ENCODE results near the gene ACBD6.

The ACBD6 gene

DNA sequence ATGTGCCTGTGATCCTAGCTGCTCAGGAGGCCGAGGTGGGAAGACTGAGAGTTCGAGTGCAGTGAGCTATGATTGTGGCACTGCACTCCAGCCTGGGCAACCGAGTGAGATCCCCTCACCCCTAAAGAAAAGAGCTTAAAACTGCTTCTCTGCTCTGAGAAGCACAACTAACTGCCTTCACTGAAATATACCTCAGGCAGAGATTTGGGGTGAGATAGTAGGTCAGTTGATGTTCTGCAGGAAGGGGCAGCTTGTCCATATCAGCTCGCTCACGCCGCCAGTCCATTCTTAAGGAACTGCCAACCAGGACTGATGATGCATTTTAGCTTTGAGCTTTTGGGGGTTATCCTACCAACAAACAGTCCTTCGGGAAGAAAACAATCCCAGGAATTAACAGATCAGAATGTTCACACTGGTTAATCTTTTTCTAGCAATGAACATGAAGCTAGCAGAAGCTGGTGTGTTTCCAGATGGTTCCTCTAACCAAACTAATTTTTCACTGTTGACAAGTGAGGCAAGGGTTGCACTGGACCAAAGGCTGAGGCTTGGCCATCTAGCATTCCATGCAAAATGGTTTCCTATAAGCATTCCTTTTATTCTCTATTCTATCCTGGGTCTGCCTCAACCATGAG lies 240.7 kb downstream of the ACBD6 start:
- TF ChIP-seq POLR2A (IDR thresholded peaks at IDR 0.05; ENCODE audit: low read length) (no peak), GATA1 (IDR thresholded peaks at IDR 0.05; ENCODE audit: low read depth, low read length) (no peak)
- no peak for DNase-seq

DNA sequence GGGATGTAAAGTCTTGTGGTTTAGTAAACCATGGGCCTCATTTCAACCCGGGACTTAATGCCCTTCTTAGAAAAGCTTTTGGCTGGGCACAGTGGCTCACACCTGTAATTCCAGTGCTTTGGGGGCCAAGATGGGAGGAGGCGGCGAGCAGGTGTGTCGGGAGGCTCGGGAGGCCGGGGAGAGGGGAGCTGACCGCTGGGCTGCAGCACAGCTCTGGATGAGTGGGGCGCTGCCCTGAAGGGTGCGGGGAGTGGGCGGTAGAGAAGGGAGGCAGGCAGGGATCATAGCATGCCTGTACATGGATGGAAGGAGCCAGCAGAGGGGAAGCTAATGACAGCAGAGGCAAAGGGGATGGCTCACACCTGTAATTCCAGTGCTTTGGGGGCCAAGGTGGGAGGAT lies 241.3 kb downstream of the ACBD6 start:
- no peak for TF ChIP-seq GATA1 (IDR thresholded peaks at IDR 0.05; ENCODE audit: low read depth, low read length)
- no peak for TF ChIP-seq POLR2A (IDR thresholded peaks at IDR 0.05; ENCODE audit: low read length)
- DNase-seq: no peak

DNA sequence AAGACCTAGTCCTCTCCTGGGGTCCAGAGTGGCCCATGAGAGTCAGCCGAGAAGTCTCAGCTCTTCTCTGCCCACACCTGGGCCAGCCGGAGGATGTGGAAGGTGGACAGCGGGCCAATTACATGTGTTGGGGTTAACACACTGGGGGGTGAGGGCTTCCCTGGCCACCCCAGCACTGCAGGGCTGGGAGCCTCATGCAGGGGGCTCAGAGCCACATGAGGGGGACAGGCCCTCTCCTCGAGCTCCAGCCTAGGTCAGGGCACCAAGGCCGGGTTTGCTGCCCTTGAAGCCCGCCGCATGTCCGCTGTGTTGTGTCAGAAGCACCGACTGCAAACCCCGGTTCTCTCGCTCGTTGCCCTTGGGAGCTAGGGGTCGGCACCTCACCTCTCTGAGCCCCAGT lies 241.8 kb downstream of the ACBD6 start:
- TF ChIP-seq GATA1 (IDR thresholded peaks at IDR 0.05; ENCODE audit: low read depth, low read length) (no peak), POLR2A (IDR thresholded peaks at IDR 0.05; ENCODE audit: low read length) (no peak)
- DNase-seq: no peak

DNA sequence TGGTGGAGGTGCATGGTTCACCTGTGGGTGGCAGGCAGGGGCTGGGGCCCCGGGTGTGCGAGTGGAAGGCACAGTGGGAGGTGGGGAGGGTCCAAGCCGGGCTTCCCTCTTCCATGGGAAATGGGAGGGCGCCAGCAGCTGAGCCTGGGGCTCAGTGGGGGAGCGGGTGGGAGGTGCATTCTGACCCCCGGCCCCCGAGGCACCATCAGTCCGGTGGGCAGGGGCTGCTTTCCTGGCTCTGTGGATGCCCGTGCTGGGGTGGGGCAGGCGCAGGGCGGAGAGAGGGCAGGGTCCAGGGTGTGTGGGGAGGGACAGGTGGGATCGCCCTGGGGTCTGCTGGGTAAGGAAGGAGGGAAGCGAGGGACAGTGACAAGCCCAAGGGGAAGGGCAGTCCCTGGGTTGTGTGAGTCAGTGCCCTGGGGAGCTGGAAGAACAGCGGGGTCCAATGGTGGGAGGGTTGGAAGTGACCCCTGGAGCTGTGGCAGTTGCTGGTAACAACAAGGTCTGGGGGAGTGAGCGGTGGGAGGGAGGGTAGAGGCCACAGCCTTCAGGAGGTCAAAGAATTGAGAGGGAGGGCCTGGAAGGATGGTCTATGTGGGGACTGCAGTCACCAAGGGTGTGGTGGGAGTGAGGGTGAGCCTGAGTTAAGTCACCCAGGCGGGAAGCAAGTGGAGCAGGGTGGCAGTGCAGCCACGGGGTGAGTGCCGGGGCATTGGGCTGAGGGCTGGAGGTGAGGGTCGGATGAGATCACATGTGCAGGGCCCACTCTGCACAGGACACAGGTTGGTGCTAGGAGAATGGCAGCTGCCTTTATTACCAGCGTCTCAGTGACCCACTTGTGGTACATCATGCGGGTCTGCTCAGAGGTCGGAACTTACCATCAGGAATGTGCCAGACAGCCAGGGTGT lies 242.7 kb downstream of the ACBD6 start:
- DNase-seq: no peak
- no peak for TF ChIP-seq GATA1 (IDR thresholded peaks at IDR 0.05; ENCODE audit: low read depth, low read length)
- no peak for TF ChIP-seq POLR2A (IDR thresholded peaks at IDR 0.05; ENCODE audit: low read length)

DNA sequence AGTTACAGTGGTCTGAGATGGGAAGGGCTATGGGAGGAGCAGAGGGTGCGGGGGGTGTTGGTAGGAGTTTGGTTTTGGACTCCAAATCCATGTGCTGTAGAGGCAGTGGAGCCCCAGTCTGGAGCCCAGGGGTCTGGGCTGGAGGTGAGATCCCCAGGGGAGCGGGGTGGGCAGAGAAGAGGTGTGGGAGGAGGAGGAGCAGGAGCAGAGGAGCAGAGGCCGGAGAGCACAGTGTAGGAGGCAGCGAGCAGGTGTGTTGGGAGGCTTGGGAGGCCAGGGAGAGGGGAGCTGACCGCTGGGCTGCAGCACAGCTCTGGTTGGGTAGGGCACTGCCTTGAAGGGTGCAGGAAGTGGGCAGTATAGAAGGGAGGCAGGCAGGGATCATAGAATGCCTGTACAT lies 243.4 kb downstream of the ACBD6 start:
- TF ChIP-seq GATA1 (IDR thresholded peaks at IDR 0.05; ENCODE audit: low read depth, low read length): no peak
- no peak for TF ChIP-seq POLR2A (IDR thresholded peaks at IDR 0.05; ENCODE audit: low read length)
- no peak for DNase-seq

DNA sequence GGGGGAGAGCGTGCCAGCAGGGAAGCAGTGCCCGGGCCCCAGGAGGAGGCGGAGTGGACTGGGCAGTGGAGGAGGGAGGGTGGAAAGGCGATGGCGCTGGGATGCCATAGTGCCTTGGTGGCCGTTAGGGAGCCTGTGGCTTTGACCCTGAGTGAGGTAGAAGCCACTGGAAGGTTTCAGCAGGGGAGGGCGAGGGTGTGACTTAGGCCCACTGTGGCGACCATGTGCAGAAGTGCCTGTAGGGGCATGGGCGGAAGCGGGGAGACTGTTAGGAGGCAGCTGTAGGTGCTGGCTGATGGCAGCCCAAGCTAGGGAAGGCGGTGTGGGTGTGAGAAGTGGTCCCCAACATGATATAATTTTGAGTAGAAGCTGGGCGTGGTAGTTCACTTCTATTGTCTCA lies 244.1 kb downstream of the ACBD6 start:
- TF ChIP-seq GATA1 (IDR thresholded peaks at IDR 0.05; ENCODE audit: low read depth, low read length) (no peak), POLR2A (IDR thresholded peaks at IDR 0.05; ENCODE audit: low read length) (no peak)
- no peak for DNase-seq

DNA sequence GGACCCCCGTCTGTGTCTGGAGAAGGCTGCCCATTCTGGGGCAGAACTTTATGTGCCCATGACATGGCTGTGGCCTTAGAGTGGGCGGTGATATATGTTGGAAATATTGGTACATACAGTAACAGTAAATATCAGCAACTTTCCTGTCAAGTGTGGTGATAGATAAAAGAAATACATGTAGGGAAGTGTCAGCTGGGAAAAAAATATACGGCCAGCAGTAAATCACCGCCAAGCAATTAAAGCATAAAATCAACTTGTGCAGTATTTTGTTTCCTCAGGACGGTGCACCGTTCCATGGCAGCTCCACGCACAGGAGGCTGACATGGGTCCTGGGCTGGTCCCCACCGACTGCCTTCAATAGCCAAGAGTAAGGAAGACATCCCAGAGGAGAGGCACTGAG lies 244.9 kb downstream of the ACBD6 start:
- no peak for DNase-seq
- TF ChIP-seq GATA1 (IDR thresholded peaks at IDR 0.05; ENCODE audit: low read depth, low read length) (no peak), POLR2A (IDR thresholded peaks at IDR 0.05; ENCODE audit: low read length) (no peak)

DNA sequence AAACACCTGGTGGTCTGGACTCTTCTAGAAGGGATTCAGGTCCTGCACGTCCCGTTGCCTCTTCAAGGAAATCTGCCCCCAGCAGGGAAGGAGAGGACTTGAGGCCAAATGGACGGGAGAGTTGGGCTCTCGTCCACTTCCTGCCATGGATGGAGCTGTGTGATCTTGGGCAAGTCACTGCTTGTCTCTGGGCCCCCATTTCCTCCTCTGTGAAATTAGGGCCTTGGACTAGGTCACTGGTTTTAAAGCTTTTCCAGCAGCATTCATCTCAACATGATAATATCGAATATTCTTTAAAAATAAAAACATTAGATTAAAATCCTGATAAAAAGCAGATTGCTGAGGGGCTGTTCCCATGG lies 245.4 kb downstream of the ACBD6 start:
- no peak for DNase-seq
- TF ChIP-seq GATA1 (IDR thresholded peaks at IDR 0.05; ENCODE audit: low read depth, low read length): no peak

DNA sequence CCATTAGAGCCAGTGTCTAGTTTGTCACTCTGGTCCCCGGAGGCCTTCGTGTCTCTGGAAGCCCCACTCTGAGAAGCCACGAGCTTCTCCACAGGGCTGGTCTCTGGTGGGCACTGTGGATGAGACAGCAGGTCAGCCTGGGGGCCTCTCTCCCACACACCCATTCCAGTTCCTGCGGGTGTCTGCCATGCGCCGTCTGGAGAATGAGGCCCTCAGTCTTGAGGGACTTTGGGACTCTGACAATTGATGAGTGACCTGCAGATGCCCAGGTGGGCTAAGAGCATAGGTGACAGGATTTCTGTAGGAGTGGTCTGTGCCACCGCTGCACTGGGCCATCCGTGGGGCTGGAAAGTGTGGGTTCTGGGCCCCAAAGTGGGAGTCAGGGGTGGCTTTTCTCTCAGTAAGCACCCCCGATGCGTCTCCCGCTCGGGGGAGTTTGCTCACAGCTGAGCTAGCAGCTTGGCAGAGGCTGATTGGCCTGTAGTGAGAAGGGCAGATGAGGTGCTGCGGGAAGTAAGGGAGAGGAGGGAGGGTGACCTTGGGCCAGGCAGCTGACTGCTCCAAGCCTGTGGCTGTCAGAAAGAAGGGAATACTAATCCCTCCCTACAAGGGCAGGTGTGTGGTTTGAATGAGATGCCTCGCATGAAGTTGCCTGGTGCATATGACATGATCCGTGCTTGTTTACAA lies 245.9 kb downstream of the ACBD6 start:
- no peak for TF ChIP-seq POLR2A (IDR thresholded peaks at IDR 0.05; ENCODE audit: low read length)
- TF ChIP-seq GATA1 (IDR thresholded peaks at IDR 0.05; ENCODE audit: low read depth, low read length): no peak
- DNase-seq: no peak

DNA sequence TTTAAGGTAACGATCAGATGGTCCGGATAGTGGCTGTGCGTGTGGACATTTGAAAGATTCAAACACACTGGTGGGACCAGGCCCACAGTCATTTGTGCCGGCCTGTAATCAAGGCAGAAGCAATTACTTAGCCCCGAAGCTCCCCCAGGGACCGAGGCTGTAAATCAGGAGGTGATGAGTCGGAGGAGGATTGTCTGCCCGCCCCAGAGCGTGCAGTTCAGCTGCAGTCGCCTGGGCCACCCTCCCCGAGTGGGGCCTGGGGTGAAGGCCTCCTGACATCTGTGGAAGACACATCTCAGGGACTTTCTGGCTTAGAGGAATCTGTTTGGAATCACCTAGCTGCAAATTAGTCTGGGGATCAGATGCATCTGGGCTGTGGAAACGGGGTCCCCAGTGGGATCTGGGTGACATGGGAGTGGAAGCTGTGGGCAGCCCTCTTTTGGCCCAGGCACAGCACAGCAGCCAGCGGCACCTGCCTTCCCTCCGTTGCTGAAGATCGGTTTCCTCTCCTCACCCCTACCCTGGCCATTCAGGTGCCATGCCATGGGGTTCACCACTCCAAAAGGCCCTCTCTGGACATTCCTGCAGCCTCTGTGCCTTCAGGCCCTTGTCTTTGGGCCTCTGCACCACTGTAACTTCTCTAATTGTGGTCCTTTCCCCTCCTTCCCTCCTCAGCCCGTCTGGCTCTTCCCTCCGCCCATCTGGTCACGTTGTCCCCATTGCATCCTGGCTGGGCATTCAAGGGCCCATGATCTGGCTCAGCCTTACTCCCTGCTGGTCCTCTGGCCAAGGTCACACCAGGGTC lies 246.6 kb downstream of the ACBD6 start:
- TF ChIP-seq POLR2A (IDR thresholded peaks at IDR 0.05; ENCODE audit: low read length): no peak
- TF ChIP-seq GATA1 (IDR thresholded peaks at IDR 0.05; ENCODE audit: low read depth, low read length): no peak
- no peak for DNase-seq

DNA sequence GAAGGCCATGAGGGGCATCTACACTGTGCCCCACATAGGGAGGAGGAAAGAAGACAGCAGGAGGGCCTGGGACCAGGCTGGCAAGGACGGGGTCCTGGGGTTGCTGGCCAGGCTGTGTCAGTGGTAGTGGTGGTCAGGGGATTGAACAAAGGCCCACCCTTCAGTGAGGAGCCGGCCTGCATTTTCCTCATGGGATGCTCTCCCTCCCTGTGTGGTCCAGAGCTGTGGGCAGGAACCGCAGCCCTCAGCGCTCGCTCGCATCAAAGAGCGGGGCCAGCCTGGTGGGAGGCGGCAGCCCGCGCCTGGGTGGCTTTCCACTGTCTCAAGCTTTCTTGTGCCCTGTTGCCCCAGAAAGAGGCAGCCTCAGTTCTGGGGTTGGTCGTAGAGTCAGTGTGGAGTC lies 247.5 kb downstream of the ACBD6 start:
- TF ChIP-seq GATA1 (IDR thresholded peaks at IDR 0.05; ENCODE audit: low read depth, low read length): no peak
- TF ChIP-seq POLR2A (IDR thresholded peaks at IDR 0.05; ENCODE audit: low read length): no peak
- no peak for DNase-seq

DNA sequence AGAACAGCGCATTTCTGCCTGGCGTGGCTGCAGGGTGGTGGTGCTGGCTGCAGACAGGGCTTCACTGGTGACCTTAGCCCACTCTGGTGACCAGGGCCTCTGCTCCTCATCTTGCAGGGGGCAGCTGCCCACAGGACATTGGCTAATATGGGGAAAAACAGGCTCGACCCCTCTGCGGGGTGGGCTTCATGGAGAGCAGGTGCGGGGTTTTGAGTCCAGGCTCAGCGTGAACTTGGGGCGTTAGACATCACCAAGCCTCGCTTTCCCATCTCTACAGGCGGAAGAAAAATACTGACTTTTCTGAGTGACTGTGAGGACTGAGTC lies 247.9 kb downstream of the ACBD6 start:
- no peak for DNase-seq

DNA sequence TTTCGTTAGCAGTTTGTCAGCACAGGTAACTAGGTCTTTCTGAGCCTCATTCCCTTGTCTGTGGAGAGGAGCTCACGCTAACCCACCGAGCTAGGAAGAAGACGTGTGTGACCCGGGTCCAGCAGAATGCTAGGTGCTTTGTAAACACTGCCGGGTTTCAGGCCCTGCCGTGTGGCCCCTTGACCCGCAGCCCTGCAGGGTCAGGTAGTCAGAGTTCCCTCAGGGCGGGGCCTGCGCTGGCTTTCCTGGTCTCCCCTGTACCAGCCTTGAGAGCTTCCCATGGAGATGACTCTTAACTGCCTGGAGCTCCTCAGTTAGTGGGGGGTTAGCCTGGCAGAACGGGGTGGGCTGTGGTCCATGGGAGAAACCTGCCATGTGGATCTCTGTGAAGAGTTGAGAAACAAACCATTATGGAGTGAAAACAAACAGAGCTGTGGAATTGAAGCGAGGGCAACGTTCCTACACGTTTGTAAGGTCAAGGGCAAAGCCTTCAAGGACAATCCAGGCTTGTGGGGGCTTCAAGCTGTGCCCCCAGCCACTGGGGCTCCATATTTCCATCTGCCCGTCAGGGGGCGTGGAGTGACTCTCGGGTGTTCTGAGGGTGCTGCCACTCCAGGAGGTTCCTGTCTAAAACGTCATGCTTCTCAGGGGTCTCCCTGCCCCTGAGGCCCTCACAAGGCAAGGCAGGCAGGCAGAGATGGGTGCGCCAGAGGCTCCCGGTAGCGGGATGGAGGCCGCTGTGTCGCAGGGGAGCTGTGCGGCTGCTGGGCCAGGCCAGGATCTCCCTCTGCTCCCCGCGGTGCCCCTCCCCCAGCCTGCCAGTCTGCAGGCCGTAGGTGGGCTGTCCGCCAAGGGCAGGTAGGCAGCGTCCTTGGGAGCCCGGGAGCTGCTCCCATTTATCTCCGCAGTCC lies 248.5 kb downstream of the ACBD6 start:
- TF ChIP-seq POLR2A (IDR thresholded peaks at IDR 0.05; ENCODE audit: low read length): no peak
- no peak for TF ChIP-seq GATA1 (IDR thresholded peaks at IDR 0.05; ENCODE audit: low read depth, low read length)
- DNase-seq: no peak

More for the DNA sequence above, 247.9 kb downstream of the ACBD6 start:
- TF ChIP-seq GATA1 (IDR thresholded peaks at IDR 0.05; ENCODE audit: low read depth, low read length) (no peak), POLR2A (IDR thresholded peaks at IDR 0.05; ENCODE audit: low read length) (no peak)

Measured in erythroblast (primary cell).